Measurements from ENCODE around the gene MYOZ2.

DNA sequence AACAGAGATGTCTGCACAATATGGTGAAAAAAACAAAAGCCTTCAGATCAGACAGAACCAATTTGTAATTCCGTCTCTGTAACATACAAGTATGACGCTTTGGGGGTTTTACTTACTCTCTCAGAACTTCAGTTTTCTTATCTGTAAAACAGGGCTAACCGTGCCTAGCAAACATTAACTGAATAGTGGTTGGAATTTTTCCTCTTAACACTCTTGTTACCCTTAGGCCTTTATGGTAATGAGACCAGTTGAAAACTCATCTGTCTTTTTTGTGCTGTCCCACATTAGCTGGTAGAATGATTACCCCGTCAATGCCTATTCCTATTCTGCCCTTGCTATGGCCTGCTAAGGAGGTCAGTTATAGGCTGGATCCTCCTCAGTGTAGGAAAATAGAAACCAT, 4.5 kb upstream of the MYOZ2 start:
- TF ChIP-seq ZNF274 (IDR thresholded peaks at IDR 0.05; ENCODE audit: low read depth, low read length) = no peak
- no peak for TF ChIP-seq YY1 (IDR thresholded peaks at IDR 0.05; ENCODE audit: insufficient read depth, insufficient read length)
- TF ChIP-seq SUZ12 (IDR thresholded peaks at IDR 0.05; ENCODE audit: extremely low read depth, insufficient read depth, insufficient read length) = no peak

Measured in NT2/D1 (cell line).